WTC11 (cell line): Measurements from ENCODE around the gene LSM7. TPM values are rescaled to one million over a fixed set of nuclear protein-coding genes. Genes with fewer than 3 reads are reported as not detected.

Source experiments
- ATAC-seq: fragments of 200-7000 bp; cut with Tn5 transposase; 2 replicates; pipeline ENCODE4 v1.10.0; 2021; ENCODE audit warnings: mild to moderate bottlenecking, moderate library complexity
- CTCF ChIA-PET: fragments of 300-600 bp; sonication (Branson Sonifier 250); formaldehyde crosslinking; loops from one replicate; lab custom pipeline; 2021; ENCODE audit warnings: antibody characterized with exemption; lab: Charles Lee
- POLR2A ChIA-PET: fragments of 350-600 bp; sonication (Branson Sonifier 250); formaldehyde crosslinking; loops from one replicate; lab custom pipeline; 2021; ENCODE audit warnings: antibody characterized with exemption; lab: Charles Lee
- DNase-seq: peaks from one replicate; pipeline ENCODE4 v3.0.0; 2021; ENCODE audit warnings: low spot score
- H3K27ac Mint-ChIP-seq: 2 replicates; pipeline ENCODE4 v1.8.0; 2021; ENCODE audit warnings: mixed read lengths
- H3K27me3 Mint-ChIP-seq: 2 replicates; pipeline ENCODE4 v1.8.0; 2021; ENCODE audit warnings: low read depth, mild to moderate bottlenecking, moderate library complexity, mixed read lengths
- H3K36me3 Mint-ChIP-seq: 2 replicates; pipeline ENCODE4 v1.8.0; 2021; ENCODE audit warnings: mixed read lengths
- H3K4me1 Mint-ChIP-seq: 2 replicates; pipeline ENCODE4 v1.8.0; 2022; ENCODE audit warnings: mixed read lengths
- H3K4me3 Mint-ChIP-seq: 2 replicates; pipeline ENCODE4 v1.8.0; 2021; ENCODE audit warnings: mild to moderate bottlenecking, moderate library complexity, mixed read lengths
- H3K9me3 Mint-ChIP-seq: 2 replicates; pipeline ENCODE4 v1.8.0; 2021; ENCODE audit warnings: mixed read lengths
- ARID4B ChIP-seq: sonication (generic); formaldehyde crosslinking; IDR thresholded peaks from 2 replicates; pipeline ENCODE4 v1.8.0; 2023; ENCODE audit warnings: missing genetic modification reagents, mild to moderate bottlenecking, borderline replicate concordance
- ATF3 ChIP-seq: sonication (generic); formaldehyde crosslinking; conservative IDR thresholded peaks from 2 replicates; pipeline ENCODE4 v1.8.1; 2022; ENCODE audit warnings: mild to moderate bottlenecking, missing genetic modification reagents
- CBFB ChIP-seq: sonication (generic); formaldehyde crosslinking; IDR thresholded peaks from 2 replicates; pipeline ENCODE4 v1.8.1; 2022; ENCODE audit warnings: mild to moderate bottlenecking, low read depth, missing genetic modification reagents
- E2F1 ChIP-seq: sonication (generic); formaldehyde crosslinking; IDR thresholded peaks from 2 replicates; pipeline ENCODE4 v1.8.0; 2022; ENCODE audit warnings: mild to moderate bottlenecking, missing genetic modification reagents
- E2F5 ChIP-seq: sonication (generic); formaldehyde crosslinking; IDR thresholded peaks from 2 replicates; pipeline ENCODE4 v1.8.1; 2022; ENCODE audit warnings: mild to moderate bottlenecking, moderate library complexity, missing genetic modification reagents
- ELF4 ChIP-seq: sonication (generic); formaldehyde crosslinking; IDR thresholded peaks from 2 replicates; pipeline ENCODE4 v1.8.1; 2022; ENCODE audit warnings: low read depth, mild to moderate bottlenecking, moderate library complexity, missing genetic modification reagents
- EMX1 ChIP-seq: fragments of 250-450 bp; sonication (Bioruptor Pico); IDR thresholded peaks from 2 replicates; pipeline ENCODE4 v1.8.0; 2021; ENCODE audit warnings: mild to moderate bottlenecking
- ESRRA ChIP-seq: sonication (generic); formaldehyde crosslinking; IDR thresholded peaks from 2 replicates; pipeline ENCODE4 v1.8.1; 2022; ENCODE audit warnings: mild to moderate bottlenecking, missing genetic modification reagents, borderline replicate concordance
- ETV6 ChIP-seq: sonication (generic); formaldehyde crosslinking; IDR thresholded peaks from 2 replicates; pipeline ENCODE4 v1.8.1; 2022; ENCODE audit warnings: mild to moderate bottlenecking, missing genetic modification reagents
- FOXJ3 ChIP-seq: sonication (generic); formaldehyde crosslinking; IDR thresholded peaks from 2 replicates; pipeline ENCODE4 v1.9.0; 2021; ENCODE audit warnings: missing genetic modification reagents, mild to moderate bottlenecking, borderline replicate concordance
- HMGA2 ChIP-seq: fragments of 250-450 bp; sonication (Bioruptor Pico); IDR thresholded peaks from 2 replicates; pipeline ENCODE4 v1.4.0; 2021; ENCODE audit warnings: mild to moderate bottlenecking, moderate library complexity
- IRF2 ChIP-seq: sonication (generic); formaldehyde crosslinking; IDR thresholded peaks from 2 replicates; pipeline ENCODE4 v1.8.0; 2022; ENCODE audit warnings: low read depth, missing genetic modification reagents, borderline replicate concordance
- MXD4 ChIP-seq: fragments of 250-450 bp; sonication (Bioruptor Pico); IDR thresholded peaks from 2 replicates; pipeline ENCODE4 v1.8.0; 2021; ENCODE audit warnings: mild to moderate bottlenecking, moderate library complexity, borderline replicate concordance
- PREB ChIP-seq: sonication (generic); formaldehyde crosslinking; IDR thresholded peaks from 2 replicates; pipeline ENCODE4 v1.8.1; 2022; ENCODE audit warnings: mild to moderate bottlenecking, missing genetic modification reagents, moderate library complexity, borderline replicate concordance
- SOX15 ChIP-seq: fragments of 250-450 bp; sonication (Bioruptor Pico); IDR thresholded peaks from 2 replicates; pipeline ENCODE4 v1.9.0; 2021; ENCODE audit warnings: mild to moderate bottlenecking
- TEAD1 ChIP-seq: sonication (generic); formaldehyde crosslinking; IDR thresholded peaks from 2 replicates; pipeline ENCODE4 v1.8.0; 2022; ENCODE audit warnings: mild to moderate bottlenecking, missing genetic modification reagents
- TEAD4 ChIP-seq: sonication (generic); formaldehyde crosslinking; IDR thresholded peaks from 2 replicates; pipeline ENCODE4 v1.8.0; 2022; ENCODE audit warnings: mild to moderate bottlenecking, missing genetic modification reagents
- USF2 ChIP-seq: sonication (generic); formaldehyde crosslinking; IDR thresholded peaks from 2 replicates; pipeline ENCODE4 v1.8.1; 2023; ENCODE audit warnings: mild to moderate bottlenecking, missing genetic modification reagents, moderate library complexity
- ZBTB21 ChIP-seq: sonication (generic); formaldehyde crosslinking; IDR thresholded peaks from 2 replicates; pipeline ENCODE4 v1.8.1; 2023; ENCODE audit warnings: mild to moderate bottlenecking, missing genetic modification reagents, borderline replicate concordance
- ZMAT4 ChIP-seq: fragments of 250-450 bp; sonication (Bioruptor Pico); IDR thresholded peaks from 2 replicates; pipeline ENCODE4 v1.9.0; 2021; ENCODE audit warnings: mild to moderate bottlenecking
- ZNF138 ChIP-seq: sonication (generic); formaldehyde crosslinking; conservative IDR thresholded peaks from 2 replicates; pipeline ENCODE4 v1.8.1; 2022; ENCODE audit warnings: mild to moderate bottlenecking, moderate library complexity, missing genetic modification reagents
- ZNF263 ChIP-seq: sonication (generic); formaldehyde crosslinking; IDR thresholded peaks from 2 replicates; pipeline ENCODE4 v1.8.1; 2022; ENCODE audit warnings: low read depth, mild to moderate bottlenecking, moderate library complexity, missing genetic modification reagents
- ZNF396 ChIP-seq: fragments of 250-450 bp; sonication (Bioruptor Pico); IDR thresholded peaks from 2 replicates; pipeline ENCODE4 v1.8.0; 2021; ENCODE audit warnings: mild to moderate bottlenecking, moderate library complexity, borderline replicate concordance
- ZNF423 ChIP-seq: fragments of 250-450 bp; sonication (Bioruptor Pico); IDR thresholded peaks from 2 replicates; pipeline ENCODE4 v2.1.2; 2022; ENCODE audit warnings: mild to moderate bottlenecking, moderate library complexity
- total RNA-seq: library from RNA; stranded (reverse); gene quantifications from 3 replicates; pipeline ENCODE4 v1.2.3, GENCODE V29; 2021

The LSM7 gene
- total RNA-seq, 1 experiment from 2014 or later: 245 TPM

GRCh38 chr19:2341244-2341751, 12.9 kb upstream of the LSM7 start:
- Mint-ChIP-seq H3K4me3 (no peak overlapping the region), H3K9me3 (peaks cover 2% of the 10 kb centered on the region), H3K27ac (peak overlapping the region; percentile 19; the same call in 1 of the 2 replicates), H3K27me3 (no peaks in the 10 kb centered on the region), H3K4me1 (no peaks in the 10 kb centered on the region), H3K36me3 (peaks cover 3% of the 10 kb centered on the region; the same call in 1 of the 2 replicates)
- DNase-seq: no peak
- ChIA-PET POLR2A (no interaction called here), CTCF (no interaction called here)
- ATAC-seq: no peak
- TF ChIP-seq TEAD1 (CRISPR knock-in tag) (no peak), ESRRA (no peak), ZMAT4 (CRISPR knock-in tag) (no peak), ZNF263 (CRISPR knock-in tag) (no peak), USF2 (CRISPR knock-in tag) (no peak), ELF4 (CRISPR knock-in tag) (no peak), E2F5 (CRISPR knock-in tag) (no peak), PREB (CRISPR knock-in tag) (no peak), TEAD4 (CRISPR knock-in tag) (no peak), ZNF138 (no peak), EMX1 (CRISPR knock-in tag) (no peak), ZNF423 (CRISPR knock-in tag) (no peak)

- H3K27me3 Mint-ChIP-seq: no peaks in the 10 kb centered on the region
- POLR2A ChIA-PET: no interaction called here
- no peak for ATAC-seq
- H3K4me1 Mint-ChIP-seq: no peaks in the 10 kb centered on the region
- peaks cover 8% of the 10 kb centered on the region for H3K9me3 Mint-ChIP-seq
- no peak for DNase-seq
- H3K4me3 Mint-ChIP-seq: no peak overlapping the region
- no peak overlapping the region for H3K27ac Mint-ChIP-seq
- H3K36me3 Mint-ChIP-seq: peaks cover 9% of the 10 kb centered on the region
- CTCF ChIA-PET: no interaction called here
- no peak for TF ChIP-seq ZNF138
- no peak for TF ChIP-seq CBFB (CRISPR knock-in tag)
- no peak for TF ChIP-seq ETV6 (CRISPR knock-in tag)
- no peak for TF ChIP-seq MXD4 (CRISPR knock-in tag)
- TF ChIP-seq ZBTB21 (CRISPR knock-in tag): no peak
- no peak for TF ChIP-seq PREB (CRISPR knock-in tag)
- TF ChIP-seq EMX1 (CRISPR knock-in tag): no peak
- no peak for TF ChIP-seq ARID4B (CRISPR knock-in tag)
- no peak for TF ChIP-seq HMGA2 (CRISPR knock-in tag)
- TF ChIP-seq E2F1 (CRISPR knock-in tag): no peak
- TF ChIP-seq IRF2: no peak
- TF ChIP-seq ATF3 (CRISPR knock-in tag): no peak
- TF ChIP-seq ZNF396 (CRISPR knock-in tag): no peak
- no peak for TF ChIP-seq FOXJ3 (CRISPR knock-in tag)
- no peak for TF ChIP-seq SOX15 (CRISPR knock-in tag)
These were observed 12.3 kb upstream of the LSM7 start for GRCh38 chr19:2340496-2341243.
